SK-N-SH treated with all-trans-retinoic acid at 6 μM for 48 hours (cell line): Measurements from ENCODE around the gene CATSPER3.

Source experiments
- ARNTL ChIP-seq: fragments of 450-650 bp; formaldehyde crosslinking; IDR thresholded peaks from 2 replicates; pipeline ENCODE4 v1.5.0; 2020; ENCODE audit warnings: low read depth, mild to moderate bottlenecking, moderate library complexity, borderline replicate concordance
- RARB ChIP-seq: fragments of 250-450 bp; sonication (Bioruptor Pico); IDR thresholded peaks from 2 replicates; pipeline ENCODE4 v1.8.0; 2021; ENCODE audit warnings: mild to moderate bottlenecking, moderate library complexity
- ZC3H10 ChIP-seq: fragments of 250-450 bp; sonication (Bioruptor Pico); IDR thresholded peaks from 2 replicates; pipeline ENCODE4 v1.5.1; 2021; ENCODE audit warnings: mild to moderate bottlenecking, moderate library complexity
- ZNF565 ChIP-seq: fragments of 450-650 bp; formaldehyde crosslinking; conservative IDR thresholded peaks from 2 replicates; pipeline ENCODE4 v1.5.0; 2020; ENCODE audit warnings: low read depth, mild to moderate bottlenecking, moderate library complexity
- TF ChIP-seq, protein P1 (sequence below): fragments of 250-450 bp; sonication (Bioruptor Pico); IDR thresholded peaks from 2 replicates; pipeline ENCODE4 v1.5.1; 2020; ENCODE audit warnings: low read depth, mild to moderate bottlenecking, moderate library complexity

DNA sequence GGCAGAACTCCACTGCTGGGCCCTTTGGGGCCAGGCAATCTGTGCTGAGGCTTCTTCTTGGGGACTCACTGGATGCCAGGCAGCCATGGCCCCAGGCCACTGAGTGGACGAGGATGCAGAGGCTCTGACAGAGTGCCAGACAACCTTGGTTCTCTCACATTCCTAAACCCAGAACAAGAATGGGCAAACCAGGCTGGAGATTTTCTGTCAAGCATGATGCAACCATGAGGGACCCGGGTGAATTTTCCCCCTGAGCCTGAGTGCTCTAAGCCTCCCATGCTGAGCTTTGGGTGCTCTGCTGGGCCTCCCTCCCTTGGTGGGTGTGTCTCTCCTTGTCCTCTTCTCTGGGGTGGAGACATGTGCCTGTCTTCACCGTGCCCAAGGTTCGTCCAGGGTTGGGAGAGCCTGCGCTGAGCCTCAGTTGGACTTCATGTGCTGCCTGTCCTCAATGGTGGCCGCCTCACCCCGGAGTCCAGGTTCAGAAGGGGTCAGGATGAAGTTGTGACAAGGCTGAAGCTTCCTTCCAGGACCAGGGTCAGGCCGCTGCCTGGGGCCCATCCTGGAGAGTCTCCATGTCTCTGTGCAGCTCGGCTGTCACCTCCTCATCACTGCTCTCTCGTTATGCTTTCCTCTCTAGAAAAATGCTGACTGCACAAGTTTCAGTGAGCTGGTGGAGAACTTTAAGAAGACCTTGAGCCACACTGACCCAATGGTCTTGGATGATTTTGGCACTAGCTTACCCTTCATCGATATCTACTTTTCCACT, 42.2 kb downstream of the CATSPER3 start:
- TF ChIP-seq, protein P1, sequence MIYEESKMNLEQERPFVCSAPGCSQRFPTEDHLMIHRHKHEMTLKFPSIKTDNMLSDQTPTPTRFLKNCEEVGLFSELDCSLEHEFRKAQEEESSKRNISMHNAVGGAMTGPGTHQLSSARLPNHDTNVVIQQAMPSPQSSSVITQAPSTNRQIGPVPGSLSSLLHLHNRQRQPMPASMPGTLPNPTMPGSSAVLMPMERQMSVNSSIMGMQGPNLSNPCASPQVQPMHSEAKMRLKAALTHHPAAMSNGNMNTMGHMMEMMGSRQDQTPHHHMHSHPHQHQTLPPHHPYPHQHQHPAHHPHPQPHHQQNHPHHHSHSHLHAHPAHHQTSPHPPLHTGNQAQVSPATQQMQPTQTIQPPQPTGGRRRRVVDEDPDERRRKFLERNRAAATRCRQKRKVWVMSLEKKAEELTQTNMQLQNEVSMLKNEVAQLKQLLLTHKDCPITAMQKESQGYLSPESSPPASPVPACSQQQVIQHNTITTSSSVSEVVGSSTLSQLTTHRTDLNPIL = no peak
- TF ChIP-seq ZC3H10 (no peak), ARNTL (CRISPR knock-in tag) (no peak), ZNF565 (CRISPR knock-in tag) (no peak), RARB (CRISPR knock-in tag) (no peak)
